HG02970 (cell line): ENCODE results near the gene ZDHHC11.
"Not testable (repeated sequence)": the region's sequence is repeated elsewhere in the genome, so short reads cannot be mapped to it uniquely, and the experiment has no call there.

Experiments used
- ATAC-seq: cut with Tn5 transposase; IDR thresholded peaks from one replicate; pipeline ENCODE4 v1.9.1; 2021; ENCODE audit warnings: mild to moderate bottlenecking, moderate library complexity, moderate number of reproducible peaks; ENCODE audit not compliant: unreplicated experiment, low FRiP score

The ZDHHC11 gene

DNA sequence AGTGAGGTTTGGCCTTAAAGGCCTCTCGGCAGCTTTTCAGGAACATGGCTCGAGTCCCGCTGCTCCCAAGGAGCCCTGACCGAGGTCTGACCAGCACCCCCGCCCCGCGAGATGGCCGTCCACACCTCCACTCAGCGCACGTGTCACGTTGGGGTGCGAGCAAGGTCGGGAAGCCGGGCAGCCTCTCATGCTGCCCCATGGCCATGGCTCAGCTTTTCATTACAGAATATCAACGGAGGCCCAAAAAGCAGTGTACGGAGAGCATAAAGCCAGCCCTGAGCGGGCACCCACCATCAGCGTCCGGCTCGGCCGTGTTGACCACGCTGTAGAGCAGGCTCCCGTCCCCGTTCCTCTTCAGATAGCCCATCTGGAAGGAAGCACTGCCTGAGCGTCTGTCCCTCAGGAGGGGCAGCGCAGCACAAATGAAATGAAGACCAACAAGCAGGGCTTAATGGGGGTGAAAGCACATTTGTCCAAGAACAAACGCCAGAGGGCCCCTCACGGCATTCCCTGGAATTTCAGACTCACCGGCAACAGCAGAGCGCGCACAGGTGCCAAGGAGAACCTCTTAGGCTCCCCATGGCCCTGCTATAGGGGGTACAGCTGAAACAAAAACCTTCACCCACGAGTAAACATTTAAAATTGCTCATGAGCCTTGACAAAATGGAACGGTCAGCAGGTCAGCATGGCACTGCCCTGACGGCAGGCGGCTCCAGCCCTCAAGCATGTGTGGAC lies 30.2 kb upstream of the ZDHHC11 start:
- no peak for ATAC-seq

DNA sequence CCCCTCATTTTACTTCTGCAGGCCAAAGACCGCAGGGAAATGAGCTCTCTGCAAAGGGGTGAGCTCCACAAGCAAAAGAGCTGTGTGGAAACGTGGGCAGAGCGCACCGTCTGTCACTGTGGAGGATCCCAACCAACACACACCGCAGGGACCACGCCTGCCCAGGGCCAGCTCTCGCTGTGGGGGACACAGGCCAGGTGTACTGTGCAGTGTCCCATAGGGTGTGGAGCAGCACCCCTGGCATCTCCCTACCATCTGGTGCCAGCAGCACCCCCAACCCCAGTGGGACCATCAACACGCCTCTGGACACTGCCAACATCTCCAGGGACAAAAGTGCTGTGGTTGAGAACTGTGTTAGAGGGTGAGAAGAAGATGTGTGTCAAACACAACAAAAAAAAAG lies 27.9 kb upstream of the ZDHHC11 start:
- not testable (repeated sequence) for ATAC-seq

DNA sequence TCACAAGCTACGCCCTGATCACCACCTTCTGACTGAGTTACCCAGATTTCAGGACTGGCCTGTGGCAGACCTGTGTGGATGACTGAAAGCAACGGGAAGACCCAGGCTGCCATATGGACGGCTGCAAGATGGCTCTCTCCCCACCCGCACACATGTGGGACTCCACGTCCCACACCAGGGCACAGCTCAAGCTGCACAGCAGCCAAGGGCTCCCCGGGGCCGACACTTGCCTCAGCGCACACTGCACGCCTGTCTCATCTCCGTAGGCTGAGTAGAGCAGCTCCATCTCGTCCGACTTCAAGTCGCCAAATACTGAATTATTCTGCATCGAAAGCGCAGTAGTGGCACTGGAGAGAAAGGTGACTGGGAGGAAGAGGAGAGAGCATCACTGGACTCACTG lies 27.3 kb upstream of the ZDHHC11 start:
- ATAC-seq: no peak

DNA sequence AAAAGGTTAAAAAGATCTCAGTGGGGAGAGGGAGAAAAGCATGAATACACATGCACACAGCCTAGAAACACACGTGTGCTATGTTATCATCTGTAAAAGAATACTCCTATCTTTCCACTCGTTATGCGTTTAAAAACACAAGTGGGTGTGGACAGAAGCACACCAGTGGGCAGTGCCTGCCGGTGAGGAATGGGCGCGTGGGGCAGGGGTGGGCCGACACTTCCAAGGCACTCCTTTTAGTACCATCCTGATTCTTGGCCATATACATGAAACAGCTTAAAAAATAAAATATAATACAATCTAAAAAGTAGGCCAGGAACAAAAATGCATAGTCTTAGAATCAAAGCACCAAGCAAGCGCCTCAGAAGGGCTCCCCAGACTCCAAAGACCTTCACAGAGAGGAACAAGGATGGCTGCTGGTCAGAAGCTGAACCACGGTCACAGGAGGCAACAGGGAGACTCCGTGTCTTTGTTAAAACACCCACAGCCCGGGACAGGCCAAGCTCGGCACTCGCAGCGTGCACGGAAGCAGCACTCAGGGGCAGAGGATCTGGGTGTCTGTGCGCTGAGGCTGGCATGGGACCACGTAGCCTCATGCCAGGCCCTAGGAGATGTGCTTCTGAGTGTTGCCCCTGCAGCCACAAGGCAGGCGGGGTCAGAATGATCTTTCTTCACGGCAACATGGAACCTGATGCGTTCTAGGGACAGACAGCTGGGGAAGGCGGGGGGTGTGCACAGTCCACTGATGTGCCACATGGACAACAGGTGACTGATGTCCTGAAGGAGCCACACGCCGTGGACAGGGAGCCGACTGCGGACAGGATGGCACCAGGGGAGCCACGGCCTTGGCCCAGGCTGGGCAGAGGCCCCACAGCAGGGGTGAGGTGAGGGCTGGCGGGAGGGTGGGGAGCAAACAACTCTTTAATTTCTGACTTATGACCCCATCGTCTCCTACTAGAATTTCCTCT lies 25.9 kb upstream of the ZDHHC11 start:
- ATAC-seq: no peak

DNA sequence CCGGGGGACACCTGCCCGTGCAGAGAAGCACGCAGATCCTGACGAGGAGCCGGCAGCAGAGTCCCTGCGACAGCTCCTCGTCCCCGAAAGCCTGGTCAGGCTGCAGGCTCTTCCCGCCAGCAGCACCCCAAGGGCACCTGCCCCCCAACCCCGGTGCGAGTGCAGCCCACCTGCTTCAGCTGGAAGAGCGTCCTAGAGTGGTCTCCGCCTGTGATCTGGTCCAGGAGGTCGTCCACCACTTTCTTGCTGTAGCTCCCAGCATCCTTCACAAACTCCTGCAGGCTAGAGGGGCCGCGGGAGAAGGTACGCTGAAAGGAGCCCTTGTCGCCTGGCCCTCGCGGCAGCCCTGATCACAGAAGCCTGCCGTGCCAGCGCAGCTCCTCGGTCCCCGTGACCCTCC lies 25.1 kb upstream of the ZDHHC11 start:
- no peak for ATAC-seq

DNA sequence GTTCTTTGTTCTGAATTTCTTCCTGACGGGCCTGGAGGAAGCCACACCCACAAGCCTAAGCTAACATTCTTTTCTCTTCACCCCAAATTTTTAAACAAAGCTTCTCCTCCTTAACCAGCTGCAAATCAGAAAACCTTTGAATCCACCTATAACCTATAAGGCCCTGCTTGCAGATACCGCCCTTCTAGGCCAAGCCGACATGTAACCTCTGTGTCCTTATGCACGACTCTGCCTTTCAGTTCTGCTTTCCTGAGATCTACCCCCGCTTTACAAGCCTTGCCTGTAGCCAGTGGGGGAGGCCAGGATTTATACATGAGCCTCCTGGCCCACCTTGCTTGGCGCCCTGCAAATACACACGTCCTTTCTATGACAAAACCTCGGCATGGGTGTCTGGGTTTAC lies 22.5 kb upstream of the ZDHHC11 start:
- no peak for ATAC-seq

DNA sequence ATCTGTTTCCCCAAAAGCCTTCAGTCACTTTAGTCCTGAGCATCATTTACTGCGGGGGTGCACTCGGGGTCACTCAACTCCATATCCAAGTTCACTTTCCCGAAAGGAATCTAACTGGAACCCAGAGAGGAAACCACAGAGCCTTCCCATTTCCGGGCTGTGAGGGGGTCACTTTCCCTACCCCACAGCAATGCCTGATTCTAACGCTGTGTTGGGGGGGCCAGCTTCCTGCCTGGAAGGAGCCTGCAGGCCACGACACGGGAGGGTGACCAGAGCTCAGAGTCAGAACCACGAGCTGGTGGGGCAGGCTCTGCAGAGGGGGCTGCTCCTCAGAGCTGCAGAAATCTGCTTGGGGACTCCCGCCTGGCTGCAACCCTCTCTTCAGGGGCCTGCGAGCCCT lies 21.5 kb upstream of the ZDHHC11 start:
- no peak for ATAC-seq

DNA sequence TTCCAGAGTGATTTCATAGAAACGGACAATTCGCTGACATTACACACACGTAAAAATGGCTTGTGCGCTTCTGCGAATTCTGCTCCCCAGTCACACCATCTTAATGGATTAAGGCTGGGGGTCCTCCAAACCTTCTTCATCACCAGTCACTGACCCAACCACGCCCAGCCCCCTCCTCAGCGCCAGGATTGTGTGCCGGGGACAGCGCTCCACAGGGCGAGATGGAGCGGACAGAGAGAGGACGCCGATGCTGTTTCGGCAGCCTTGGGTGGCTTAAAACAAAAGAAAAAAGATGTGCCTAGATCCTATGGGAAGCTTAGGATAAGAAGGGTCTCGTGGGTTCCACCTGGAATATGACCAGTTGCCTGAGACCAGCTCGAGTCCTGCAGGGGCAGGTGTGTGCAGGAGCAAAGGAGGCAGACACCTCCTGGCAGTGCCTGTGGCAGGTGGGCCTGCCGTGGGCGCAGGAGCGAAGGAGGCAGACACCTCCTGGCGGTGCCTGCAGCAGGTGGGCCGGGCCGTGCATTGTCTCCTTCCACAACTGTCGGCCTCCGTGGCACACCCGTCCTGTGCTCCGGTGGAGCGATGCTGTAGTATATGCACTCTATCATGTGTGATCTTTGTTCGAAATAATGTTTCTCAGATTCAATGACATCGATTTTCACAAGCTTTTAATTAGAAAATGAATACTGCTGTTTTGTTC lies 21.0 kb upstream of the ZDHHC11 start:
- ATAC-seq: no peak

DNA sequence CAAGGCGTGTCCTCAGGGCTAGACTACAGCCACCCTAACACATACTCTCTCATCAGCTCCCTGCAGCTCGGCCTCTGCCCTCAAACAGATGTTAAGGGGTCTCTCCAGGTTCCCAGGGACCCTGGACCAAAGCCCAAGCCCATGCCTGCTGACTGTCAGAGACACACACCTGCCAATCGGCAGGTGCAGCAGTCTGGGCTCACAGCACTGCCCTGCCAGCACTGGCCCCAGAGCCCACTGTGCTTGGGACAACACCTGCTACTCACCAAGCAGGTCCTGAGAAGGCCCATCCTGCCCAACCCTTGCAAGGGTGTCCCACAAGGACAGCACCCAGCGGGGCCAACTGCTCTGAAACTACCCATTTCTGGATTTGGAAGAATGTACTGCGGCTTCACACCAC lies 20.2 kb upstream of the ZDHHC11 start:
- no peak for ATAC-seq

DNA sequence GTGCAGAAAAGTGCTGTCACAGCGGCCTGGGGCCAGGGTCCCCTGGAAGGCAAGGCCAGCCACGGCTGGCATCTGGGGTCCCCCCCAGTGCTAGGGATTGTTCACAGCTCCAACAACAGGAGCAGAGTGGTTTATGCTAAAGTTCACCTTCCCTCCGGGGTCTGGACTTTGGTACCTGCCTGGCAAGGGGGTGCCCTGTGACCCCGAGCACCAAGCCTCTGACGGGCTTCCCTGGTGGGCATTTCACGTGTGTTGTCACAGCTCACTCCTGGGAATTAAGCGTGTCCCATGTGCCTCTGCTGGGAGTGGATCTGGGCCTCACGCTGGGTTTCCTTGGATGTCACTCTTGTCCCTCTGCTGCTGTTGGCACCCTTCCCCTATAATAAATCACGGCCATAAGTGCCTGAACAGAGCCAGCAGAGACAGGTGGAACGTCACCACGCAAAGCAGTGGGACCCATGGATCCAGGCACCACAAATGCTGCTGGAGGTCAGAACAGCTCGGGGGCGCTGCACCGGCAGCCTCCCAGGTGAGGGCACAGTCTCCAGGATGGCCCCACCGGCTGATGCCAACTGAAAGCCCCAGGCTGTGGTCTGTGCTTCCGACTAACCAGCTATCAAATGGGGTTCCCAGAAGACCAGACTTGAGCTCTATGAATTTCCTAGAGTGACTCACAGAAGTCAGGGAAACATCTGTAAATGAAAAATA lies 17.8 kb upstream of the ZDHHC11 start:
- ATAC-seq: no peak

DNA sequence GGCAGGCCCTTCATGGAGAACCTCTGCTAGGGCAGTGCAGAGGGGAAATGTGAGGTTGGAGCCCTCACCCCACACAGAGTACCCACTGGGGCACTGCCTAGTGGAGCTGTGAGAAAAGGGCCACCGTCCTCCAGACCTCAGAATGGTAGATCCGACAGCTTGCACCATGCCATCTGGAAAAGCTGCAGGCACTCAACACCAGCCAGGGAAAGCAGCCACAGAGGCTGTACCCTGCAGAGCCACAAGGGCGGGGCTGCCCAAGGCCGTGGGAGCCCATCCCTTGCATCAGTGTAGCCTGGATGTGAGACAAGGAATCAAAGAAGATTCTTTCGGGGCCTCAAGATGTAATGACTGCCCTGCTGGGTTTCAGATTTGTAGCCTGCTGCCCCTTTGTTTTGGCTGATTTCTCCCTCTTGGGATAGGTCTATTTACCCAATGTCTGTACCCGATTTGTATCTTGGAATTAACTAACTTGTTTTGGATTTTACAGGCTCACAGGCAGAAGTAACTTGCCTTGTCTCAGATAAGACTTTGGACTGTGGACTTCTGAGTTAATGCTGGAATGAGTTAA lies 16.6 kb upstream of the ZDHHC11 start:
- no peak for ATAC-seq

DNA sequence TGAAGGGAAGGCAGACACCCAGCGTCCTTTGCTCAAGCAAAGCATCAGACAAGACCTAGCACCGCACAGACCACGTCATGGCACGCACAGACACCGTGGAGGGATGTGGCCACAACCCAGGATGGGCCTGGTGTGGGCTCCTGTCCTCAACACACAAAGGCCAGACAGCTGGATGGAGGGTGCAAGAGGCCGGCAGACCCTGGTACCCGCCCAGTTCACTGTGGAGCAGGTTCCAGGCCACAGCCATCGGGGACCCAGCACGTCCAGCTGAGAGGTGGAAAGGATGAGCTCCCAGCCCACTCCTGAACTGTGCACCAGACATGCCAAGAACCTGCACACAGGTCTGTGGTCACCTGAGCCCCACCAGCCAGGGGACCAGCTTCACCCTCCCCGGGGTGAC lies 15.0 kb upstream of the ZDHHC11 start:
- ATAC-seq: no peak

DNA sequence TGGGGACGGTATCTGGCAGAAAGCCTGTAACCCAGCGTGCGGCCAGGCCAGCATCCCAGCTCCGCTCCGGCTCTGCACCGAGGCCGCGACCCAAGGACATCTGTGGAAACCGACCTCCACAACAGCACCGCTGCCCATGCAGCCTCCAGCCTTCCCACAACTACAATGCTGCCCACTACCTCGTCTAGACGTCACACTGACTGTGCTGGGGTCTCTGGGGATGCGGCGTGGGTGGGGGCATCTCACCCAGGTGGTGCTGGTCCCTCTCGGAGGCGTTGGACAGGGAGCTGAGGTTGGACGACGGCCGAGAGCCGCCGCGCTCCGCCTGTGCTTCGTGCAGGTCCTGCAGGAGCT lies 14.4 kb upstream of the ZDHHC11 start:
- ATAC-seq: no peak

DNA sequence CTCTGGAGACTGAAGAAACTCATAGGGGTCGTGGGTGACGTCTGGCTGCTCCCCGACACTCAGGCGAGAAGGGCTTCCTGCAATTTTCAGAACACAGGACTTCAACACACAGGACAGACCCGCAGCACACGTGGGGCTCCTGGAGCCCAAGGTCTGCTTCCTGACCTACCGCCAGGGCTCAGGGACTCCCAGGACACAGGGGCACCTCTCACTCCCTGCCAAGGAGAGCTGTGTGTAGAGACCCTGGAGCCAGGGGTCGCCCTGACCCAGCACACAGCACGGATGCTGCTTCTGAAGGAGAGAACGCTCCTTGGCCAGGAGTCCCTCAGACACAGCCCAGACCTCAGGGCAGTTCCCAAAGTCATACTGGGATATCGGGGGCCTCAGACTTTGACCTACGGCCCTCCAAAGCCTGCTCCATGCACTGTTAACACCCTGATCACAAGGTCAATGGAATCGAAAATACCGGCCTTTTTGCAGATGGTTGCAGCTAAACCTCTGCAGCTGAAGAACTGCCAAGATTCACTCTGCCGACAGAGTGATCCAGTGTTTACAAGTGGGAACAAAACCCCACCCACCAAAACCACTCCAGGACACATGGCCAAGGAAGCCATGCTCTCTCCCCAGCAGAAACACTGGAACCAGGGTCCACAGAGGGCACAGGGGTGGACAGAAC lies 13.8 kb upstream of the ZDHHC11 start:
- ATAC-seq: no peak

DNA sequence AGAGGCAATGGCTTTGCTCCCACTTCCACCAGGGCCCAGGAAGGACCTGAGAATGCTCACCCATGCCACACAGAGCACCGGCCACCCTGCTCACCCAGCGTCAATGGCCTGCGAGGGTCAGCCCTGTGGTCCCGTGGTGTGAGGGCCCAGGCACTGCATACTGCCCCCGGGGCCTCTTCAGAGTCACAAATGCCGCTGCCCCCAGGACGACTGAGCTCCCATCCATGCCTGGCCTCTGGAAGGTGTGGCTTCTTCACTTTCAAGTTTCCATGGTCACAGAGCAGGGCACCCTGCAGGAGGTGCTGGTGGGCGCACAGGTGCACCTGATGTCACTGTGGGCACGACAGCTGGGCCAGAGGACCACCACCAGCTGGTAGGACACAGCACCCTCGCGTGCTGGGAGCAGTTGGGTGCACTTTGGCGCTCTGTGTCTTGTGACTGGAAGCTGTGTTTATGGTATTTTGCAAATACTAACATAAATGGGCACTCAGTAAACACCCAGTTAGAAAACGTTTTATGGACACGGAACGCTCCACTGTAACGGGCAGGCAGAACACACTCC lies 12.5 kb upstream of the ZDHHC11 start:
- ATAC-seq: no peak

DNA sequence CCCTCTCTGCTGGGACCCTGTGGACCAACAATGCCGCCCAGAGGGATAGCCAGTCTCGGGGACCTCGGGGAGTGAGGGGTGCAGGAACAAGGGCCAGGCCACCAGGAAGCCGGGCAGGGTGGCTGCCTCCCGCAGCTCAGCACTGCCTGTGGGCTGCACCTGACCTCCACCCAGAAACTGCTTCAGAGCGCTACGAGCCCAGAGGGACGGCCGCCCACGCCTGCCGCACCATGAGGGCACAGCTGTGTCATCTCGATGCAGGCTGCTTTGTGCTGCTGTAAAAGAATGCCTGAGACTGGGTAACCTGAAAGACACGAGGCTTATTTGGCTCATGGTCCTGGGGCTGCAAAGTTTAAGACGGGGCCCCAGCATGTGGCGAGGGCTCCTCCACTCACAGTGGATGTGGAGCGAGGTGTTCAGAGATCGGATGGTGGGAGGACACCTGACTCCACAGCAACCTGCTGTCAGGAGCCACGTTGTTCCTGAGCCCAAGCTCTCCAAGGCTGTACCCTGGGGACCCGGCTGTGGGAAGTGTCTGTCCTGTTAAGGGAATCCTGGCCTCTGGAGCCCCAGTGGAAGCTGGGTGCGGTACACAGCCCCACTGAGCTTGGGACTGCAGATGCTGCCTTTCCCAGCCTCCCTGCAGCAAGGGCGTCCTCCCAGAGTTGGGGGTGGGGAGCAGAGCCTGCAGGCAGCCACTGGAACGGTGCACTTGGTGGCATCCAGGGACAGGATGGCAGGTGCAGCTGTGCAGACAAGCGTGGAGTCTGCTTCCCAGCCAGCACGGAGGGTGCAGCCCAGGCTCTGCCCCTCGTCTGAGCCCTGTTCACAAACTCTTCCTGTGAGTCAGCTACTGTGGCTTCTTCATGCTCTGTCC lies 11.8 kb upstream of the ZDHHC11 start:
- ATAC-seq: no peak

DNA sequence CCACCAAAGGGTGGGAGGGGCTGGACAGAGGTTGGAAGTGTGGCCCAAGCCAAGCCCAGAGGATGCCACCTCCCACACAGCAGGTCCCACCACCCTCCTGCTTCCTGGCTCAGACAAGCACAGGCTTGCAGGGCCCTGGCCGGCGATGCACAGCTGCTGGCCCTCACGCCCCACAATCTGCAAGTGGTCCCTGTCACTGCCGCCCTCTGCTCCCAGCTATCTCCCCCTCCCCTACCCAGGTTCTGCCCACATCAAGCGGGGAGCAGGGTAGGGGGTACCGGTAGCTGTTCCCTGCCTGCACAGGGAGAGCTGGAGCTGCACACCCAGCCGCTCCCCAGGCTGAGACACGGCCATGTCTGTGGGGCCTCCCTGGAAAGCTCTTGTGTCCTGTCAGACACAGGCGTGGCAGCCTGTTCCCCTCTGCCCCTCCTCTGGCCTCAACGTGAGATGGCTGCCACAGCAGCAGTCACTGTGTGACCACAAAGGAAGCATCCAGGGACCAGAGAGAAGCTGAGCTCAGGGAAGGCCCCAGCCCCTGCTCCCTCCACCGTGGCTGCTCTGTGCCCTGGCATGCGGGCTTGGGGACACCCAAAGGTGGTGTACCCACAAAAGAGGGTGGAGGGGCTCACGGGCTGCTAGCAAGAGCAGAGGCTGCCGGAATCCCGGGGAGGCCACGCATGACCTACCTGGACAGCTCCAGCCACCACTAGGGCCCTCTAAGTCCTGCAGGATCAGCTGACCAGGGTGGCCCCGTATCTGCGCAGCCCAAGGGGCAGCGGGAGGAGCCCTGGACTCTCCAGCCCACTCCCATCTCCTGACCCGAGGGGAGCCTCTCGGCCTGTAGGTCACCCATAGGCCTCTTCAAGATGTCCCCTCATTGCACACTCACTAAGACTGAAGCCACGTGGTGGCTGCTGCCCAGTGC lies 10.9 kb upstream of the ZDHHC11 start:
- no peak for ATAC-seq
